Measurements from ENCODE around the gene LAMA2. TPM values are rescaled to one million over a fixed set of nuclear protein-coding genes. Genes with fewer than 3 reads are reported as not detected.

LAMA2 gene
- total and polyA plus RNA-seq, 2 donors from 2014 or later = 2.2 to 20.8 TPM

DNA sequence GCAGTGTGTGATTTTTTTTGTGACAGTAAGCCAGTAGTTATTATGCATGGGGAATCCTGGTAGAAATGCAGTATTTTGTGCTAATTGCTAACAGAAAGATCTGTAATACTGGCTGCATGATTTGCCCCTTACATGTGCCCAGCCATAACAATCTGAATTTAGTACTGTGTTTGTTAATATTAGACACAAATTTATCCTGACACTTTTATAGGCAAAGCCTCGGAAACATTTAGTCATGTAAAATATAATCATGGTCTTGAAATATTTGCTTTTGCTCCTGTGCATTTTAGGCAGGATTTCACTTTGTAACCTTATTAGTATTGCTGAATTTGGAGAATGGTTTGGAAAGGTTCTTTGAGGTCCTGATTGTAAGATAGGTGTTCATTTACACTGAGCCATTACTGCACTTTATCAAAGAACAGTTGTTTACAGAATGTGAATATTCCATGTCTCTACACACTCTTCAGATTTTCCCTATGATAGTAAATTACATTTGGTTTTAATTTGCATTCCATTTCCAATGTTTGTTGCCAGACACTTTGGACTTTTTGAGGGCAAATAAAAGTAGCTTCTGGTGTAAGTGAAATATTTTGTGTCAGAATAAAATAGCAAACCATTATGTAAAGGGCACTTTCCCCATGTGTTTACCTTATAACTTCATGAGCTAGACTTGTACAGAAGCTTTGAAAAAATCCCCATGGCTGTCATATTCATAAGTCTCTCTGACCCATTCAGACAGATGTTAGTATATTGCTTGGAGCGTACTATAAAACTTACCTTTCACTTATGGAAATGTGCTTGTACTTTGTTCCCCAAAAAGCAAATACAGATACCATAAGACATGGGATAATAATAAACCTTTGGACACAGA, 477.1 kb downstream of the LAMA2 start:
- Histone ChIP-seq H3K9ac (ENCODE audit: low read length in 3 of 3) (no peak overlapping the region), H3K36me3 (ENCODE audit: control insufficient read depth in 2 of 3, insufficient read depth in 3 of 3, low read length in 3 of 3) (no peaks in the 10 kb centered on the region), H3K27me3 (ENCODE audit: control insufficient read depth, insufficient read depth, low read length) (no peaks in the 10 kb centered on the region), H3K9me3 (ENCODE audit: control insufficient read depth in 2 of 3, insufficient read depth in 1 of 3, low read length in 3 of 3) (no peaks in the 10 kb centered on the region), H3K4me3 (ENCODE audit: low read length in 3 of 3) (no peak overlapping the region), H3K27ac (ENCODE audit: low read depth in 2 of 2, low read length in 2 of 2) (no peak overlapping the region), H3K4me1 (ENCODE audit: control insufficient read depth in 2 of 3, insufficient read depth in 2 of 3, low read depth in 1 of 3, low read length in 3 of 3) (peaks cover 0 to 4% (median 2%) of the 10 kb centered on the region in 3 donors)
- intact Hi-C loops (cut with DNase I) = no loop called here
- DNase-seq = no peak
- FAIRE-seq = no peak
- TF ChIP-seq CTCF (IDR thresholded peaks at IDR 0.05; ENCODE audit: borderline replicate concordance, extremely low read depth, insufficient read depth) = no peak

- intact Hi-C loops (cut with DNase I) = no loop called here
Measured at GRCh38 chr6:129360682-129360955, 477.7 kb downstream of the LAMA2 start.

DNA sequence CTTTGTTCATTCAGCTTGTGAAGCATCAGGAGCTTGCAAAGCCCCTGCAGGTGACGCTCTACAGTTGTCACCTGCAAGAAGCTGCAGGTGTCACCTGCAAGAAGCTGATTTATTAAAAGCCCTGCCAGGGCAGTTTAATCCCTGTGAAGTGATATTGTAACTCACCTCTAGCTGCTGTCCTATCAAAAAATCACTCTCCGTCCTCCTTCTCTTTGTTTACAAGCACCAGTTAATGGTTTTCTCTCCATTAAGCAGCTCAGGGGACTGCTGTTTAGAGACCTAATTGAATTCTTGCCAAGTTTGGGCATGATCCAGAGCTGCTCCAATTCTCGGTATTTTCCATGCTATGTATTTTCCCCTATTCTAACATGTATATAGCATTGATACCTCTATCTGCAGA, 481.1 kb downstream of the LAMA2 start:
- no peak for TF ChIP-seq CTCF (IDR thresholded peaks at IDR 0.05; ENCODE audit: borderline replicate concordance, extremely low read depth, insufficient read depth)
- Histone ChIP-seq H3K36me3 (ENCODE audit: control insufficient read depth in 2 of 3, insufficient read depth in 3 of 3, low read length in 3 of 3) (no peaks in the 10 kb centered on the region), H3K4me1 (ENCODE audit: control insufficient read depth in 2 of 3, insufficient read depth in 2 of 3, low read depth in 1 of 3, low read length in 3 of 3) (no peaks in the 10 kb centered on the region), H3K4me3 (ENCODE audit: low read length in 3 of 3) (no peak overlapping the region), H3K27me3 (ENCODE audit: control insufficient read depth, insufficient read depth, low read length) (no peaks in the 10 kb centered on the region), H3K9me3 (ENCODE audit: control insufficient read depth in 2 of 3, insufficient read depth in 1 of 3, low read length in 3 of 3) (no peaks in the 10 kb centered on the region), H3K27ac (ENCODE audit: low read depth in 2 of 2, low read length in 2 of 2) (no peak overlapping the region), H3K9ac (ENCODE audit: low read length in 3 of 3) (no peak overlapping the region)
- FAIRE-seq = no peak
- DNase-seq = no peak
- intact Hi-C loops (cut with DNase I) = no loop called here

More at GRCh38 chr6:129360682-129360955, 477.7 kb downstream of the LAMA2 start:
- DNase-seq (no peak), FAIRE-seq (no peak)
- Histone ChIP-seq H3K36me3 (ENCODE audit: control insufficient read depth in 2 of 3, insufficient read depth in 3 of 3, low read length in 3 of 3) (no peaks in the 10 kb centered on the region), H3K4me3 (ENCODE audit: low read length in 3 of 3) (no peak overlapping the region), H3K27me3 (ENCODE audit: control insufficient read depth, insufficient read depth, low read length) (no peaks in the 10 kb centered on the region), H3K9me3 (ENCODE audit: control insufficient read depth in 2 of 3, insufficient read depth in 1 of 3, low read length in 3 of 3) (no peaks in the 10 kb centered on the region), H3K9ac (ENCODE audit: low read length in 3 of 3) (no peak overlapping the region), H3K27ac (ENCODE audit: low read depth in 2 of 2, low read length in 2 of 2) (no peak overlapping the region), H3K4me1 (ENCODE audit: control insufficient read depth in 2 of 3, insufficient read depth in 2 of 3, low read depth in 1 of 3, low read length in 3 of 3) (peaks cover 0 to 4% (median 2%) of the 10 kb centered on the region in 3 donors)
- TF ChIP-seq CTCF (IDR thresholded peaks at IDR 0.05; ENCODE audit: borderline replicate concordance, extremely low read depth, insufficient read depth) = no peak

Measured in kidney (tissue), 14 donors.